Activated T-cell treated with anti-CD3 and anti-CD28 coated beads, Interleukin-2, amount 50 U/mL, for 48 hours (primary cell): ENCODE measurements around the gene PPP6R3.

Experiments
- DNase-seq, 2 experiments: peaks; one replicate each; pipeline ENCODE4 v3.0.0-alpha.2; 2020

PPP6R3 gene

DNA sequence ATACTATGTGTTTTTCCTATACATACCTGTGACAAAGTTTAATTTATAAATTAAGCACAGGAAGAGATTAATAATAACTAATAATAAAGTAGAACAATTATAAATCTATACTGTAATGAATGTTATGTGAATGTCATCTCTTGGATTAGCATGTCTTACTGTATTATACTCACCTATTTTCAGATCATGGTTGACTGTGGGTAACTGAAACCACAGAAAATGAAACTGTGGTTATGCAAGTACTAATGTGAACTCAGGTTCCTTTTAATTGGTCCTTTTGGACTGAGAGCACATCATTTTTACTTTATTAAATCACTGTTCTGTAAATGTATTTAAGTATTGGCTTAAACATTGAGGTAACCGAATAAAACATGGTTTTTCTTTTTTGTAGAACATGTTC, 108.8 kb downstream of the PPP6R3 start:
- no peak for DNase-seq

- no peak for DNase-seq
Observed at GRCh38 chr11:68570691-68571090, 110.1 kb downstream of the PPP6R3 start.

DNA sequence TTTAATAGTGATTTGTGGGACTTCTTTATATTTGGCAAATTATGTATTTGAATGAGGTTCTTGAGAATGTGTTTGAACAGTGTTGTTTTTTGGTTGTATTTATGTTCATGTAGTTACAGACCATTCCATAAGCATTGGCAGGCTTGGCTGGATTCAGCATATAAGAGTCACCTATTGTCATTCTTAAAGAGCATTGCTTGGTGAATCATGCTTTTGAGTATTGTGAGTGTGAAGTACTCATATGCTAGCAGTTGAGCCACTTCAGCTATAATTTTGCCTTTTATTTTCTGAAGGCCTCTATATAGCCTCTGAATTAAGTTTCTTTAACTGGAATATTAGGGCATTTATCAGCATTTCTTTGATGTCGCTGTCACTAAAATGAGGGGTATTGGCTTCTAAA, 113.8 kb downstream of the PPP6R3 start:
- DNase-seq, result no peak

DNA sequence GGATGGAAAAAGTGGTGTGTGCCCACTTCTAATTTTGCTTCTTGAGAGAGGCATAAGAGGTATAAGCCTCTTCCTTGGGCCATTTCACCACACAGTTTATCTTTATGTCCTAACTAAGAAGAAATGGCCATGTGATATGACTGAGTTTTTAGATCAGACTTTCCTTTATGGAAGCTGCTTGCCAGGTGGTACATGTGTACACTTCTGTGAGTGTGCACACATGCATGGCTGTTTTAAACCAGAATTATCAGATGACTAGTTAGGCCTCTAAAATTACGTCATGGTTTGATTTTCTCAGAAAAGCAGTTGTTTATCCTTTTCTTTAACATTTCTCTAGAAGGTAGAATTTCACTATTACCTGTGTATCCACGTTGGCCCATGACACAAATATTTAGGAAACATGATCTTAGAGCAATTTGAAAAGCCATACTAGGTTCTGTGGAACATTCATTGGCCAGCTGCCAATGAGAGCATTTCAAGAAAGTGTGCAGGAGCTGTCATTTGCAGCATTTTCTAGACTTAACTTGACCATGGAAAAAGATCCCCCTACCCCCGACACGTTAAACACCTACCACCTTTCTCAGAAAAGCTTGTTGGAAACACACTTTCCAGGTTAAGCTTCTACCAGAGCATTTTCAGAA, 114.6 kb downstream of the PPP6R3 start:
- no peak for DNase-seq

GRCh38 chr11:68579455-68579854, 118.9 kb downstream of the PPP6R3 start:
- no peak for DNase-seq

DNA sequence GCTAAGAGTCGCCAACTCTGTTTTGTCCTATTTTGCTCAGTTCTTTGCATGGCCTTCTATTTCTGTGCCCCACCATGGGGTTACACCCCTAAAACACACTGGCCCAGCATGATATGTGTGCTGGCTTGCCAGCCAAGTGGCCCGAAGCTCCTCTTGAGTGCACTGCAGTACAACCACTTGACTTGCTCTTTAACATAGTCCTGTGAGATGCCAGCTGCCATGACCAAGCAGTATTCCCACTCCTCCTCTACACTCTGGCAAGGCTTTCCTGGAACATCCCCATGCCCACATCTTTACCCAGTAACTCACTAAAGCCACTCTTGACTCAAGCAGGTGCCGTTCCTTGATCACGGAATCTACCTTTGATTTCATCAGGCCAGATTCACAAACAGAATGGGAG, 120.9 kb downstream of the PPP6R3 start:
- DNase-seq, result no peak

DNA sequence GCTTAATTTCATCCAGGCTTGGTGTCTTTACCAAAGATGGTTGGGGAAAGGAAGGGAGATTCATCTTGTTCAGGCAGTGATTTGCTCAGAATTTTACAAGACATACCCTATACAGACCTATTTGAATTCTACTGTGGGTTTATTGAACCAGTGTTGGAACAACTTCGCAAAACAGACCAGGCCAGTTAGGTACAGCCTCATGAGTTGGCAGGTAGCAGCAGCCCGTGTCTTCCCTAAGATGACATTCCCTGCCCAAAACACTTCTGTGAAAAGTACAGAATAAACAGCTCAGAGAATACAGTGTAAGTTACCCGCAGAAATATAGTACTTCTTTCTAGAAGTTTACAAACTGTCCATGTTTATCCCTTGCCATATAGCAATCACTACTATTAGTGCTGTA, 121.3 kb downstream of the PPP6R3 start:
- DNase-seq, result no peak

DNA sequence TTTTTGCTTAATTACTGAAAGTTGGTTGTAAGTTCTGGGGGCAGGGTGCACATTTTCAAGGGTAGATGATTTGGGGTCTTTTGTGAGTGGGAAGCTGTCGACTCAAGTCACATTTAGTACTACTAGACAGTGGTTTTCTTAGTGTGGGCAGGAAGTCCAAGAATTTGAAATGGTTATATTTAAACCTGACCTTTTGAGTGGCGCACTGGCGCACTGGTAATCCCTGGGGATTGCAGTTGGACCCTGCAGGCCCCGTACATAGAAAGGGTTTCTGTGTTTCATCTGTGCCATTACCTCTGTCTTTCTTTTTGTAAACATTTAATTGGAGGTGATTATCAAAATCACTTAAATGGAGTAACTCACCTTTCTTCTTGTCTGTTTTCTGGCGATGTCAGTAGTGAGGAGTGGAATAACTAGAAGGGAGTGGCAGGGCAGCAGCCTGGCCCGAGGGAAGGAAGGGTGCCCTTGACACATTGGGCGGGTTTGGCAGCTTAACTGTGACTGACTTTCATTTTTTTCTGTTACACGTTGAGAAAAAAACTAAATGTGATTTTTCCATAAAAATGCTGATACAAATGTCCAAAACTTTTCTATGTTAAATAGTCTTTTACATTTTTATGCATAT, 122.0 kb downstream of the PPP6R3 start:
- no peak for DNase-seq

DNA sequence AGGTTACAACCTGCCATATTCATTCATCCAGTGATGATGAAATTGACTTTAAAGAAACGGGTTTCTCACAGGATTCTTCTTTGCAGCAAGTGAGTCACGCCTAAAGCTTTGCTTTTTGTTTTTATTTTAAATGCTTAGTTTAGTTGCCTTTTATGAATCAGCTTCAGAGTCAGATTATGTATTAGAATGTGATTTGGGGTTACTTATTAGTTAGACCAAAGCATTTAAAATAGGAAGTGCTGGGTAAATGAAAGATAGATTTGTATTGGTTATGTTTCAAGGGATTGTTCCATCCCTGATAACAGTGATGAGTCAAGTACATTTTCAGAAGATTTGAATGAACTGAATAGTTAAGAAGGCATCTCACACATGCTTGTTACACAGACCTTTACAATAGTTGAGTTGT, 122.5 kb downstream of the PPP6R3 start:
- no peak for DNase-seq

- peak; percentile 63 to 75 for DNase-seq
Observed at GRCh38 chr11:68584097-68584496, 123.5 kb downstream of the PPP6R3 start.

DNA sequence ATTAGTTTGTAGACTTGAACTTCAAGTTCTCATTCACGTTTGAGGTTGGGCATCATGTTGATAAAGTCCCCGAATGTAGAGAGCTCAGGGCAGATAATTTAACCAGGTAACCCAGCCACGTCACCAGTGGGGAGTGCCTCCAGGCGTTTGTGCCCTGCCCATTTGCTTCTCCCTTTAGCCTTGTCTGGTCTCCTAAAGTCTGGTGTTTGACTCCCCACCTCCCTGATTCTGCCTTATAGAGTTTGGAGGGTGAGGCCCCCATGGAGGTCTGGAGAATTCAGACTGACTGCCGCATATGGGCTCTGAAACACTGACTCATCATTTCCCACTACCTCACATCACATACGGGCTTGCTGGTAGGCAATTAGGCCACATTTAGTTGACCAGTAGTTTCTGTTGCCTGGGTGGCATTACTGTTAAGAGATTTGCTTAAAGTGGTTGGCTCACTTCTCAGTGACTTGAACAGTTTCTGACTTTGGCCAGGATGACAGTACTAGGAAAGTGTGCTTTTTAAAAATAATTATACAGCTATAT, 124.5 kb downstream of the PPP6R3 start:
- DNase-seq, result no peak

DNA sequence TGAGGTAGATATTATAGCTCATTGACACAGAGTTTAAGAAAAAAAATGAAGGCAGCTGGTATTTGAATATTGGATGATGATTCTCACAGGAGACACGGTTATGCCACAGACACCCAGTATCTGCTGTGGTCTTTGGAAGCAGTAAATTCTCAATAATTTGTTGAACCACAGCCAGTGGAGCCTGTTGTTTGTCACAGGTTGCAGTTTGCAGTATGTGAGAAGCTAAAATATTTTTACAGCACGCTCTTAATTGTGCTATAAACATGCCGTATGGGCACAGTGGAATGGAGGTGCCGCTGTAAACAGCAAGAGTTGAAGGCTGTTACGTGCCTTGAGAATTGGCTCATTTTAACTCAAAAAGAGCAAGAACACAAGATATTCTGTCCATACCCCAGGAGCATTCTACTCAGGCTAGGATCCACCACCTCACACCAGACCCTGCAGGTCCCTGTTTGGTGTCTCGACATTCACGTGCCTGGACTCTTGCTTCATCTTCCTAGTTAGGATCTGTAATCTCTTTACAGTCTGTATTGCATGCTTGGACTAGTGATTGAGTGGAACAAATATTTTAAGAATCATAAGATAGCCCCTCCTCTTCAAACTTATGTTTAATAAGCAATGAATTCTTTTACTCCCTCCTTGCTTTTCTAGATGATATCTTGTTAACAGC, 129.1 kb downstream of the PPP6R3 start:
- DNase-seq, result no peak

GRCh38 chr11:68591719-68592118, 131.2 kb downstream of the PPP6R3 start:
- DNase-seq, result no peak

DNA sequence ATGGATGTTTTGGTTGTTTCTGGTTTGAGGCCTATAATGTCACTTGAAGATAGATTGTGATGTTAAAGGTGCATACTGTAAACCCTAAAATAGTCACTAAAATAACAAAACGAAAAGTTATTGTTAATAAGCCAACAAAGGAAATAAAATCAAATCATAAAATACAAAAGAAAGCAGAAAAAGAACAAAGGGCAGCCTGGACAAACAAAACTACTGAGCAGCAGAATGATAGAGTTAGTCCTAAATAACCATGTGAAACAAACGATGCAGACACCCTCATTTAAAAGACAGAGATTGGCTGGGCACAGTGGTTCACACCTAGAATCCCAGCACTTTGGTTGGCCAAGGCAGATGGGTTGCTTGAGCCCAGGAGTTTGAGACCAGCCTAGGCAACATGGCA, 132.9 kb downstream of the PPP6R3 start:
- DNase-seq, result no peak

DNA sequence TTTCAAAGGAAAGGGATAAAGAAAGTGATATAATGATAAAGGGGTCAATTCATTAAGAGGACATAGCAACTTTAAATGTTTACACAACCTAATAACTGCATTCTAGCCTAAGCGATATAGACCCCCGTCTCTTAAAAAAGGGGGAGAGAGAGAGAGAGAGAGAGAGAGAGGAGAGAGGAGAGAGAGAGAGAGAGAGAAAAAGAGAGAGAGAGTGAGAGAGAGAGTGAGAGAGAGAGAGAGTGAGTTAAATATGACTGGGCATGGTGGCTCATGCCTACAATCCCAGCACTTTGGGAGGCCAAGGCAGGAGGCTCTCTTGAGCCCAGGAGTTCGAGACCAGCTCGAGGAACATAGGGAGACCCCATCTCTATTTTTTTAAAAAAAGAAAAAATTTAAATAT, 133.6 kb downstream of the PPP6R3 start:
- DNase-seq, result no peak

DNA sequence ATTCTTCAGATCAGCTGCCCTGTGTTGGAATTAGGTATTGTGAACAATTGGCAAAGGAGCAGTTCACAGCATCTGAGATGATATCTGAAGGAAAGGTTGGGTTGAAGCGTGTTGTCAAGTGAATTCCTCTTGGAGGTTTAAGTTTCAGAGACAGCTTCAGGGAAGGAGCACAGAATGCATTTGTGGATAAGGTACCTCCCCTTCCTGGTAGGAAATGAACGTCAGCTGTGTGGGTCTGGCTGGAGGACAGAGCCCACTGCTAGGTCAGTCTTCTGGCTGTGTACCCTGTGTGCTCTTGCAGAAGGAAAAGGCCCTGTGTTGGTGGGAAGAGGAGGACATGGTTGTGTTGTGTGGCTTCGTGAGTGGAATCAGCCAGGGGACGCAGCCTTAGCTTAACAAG, 135.7 kb downstream of the PPP6R3 start:
- DNase-seq, result no peak

DNA sequence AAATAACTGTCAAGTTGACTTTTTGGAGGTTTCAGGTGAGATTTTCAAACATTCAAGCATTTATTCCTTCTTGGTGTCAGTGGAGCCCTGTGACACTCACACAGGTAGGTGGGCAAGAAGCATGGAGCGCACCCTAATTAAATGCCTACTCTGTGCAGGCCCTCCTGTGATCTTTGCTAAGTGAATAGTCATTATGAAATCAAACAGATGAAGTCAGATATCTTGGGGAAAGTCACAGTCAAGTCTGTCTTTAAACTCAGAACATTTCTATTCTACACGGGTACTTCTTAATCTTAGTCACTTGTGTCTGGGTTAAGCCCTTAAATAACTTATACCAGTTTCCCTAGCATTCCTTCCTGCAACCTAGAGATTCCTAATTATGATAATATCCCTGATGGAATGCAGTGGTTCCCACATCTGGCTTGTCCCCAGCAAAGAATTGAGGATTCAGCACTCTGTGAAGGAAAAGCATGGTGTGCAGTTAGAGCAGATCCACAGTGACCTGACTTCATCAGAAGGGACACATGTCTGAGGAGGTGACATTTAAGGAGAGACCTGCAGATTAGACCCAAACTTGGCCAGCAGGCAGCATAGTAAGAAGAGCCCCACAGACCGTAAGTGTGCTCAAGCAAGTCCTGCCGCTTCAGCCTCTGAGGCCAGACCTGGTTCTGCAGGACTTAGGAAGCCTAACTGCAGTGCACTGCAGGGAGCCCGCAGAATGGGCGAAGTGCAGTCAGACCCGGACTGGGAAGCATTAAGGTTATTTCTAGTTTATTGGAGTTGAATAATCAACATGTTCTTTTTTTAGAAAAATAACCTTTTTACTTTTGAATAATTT, 138.5 kb downstream of the PPP6R3 start:
- no peak for DNase-seq

GRCh38 chr11:68601147-68601546, 140.6 kb downstream of the PPP6R3 start:
- DNase-seq, result no peak

DNA sequence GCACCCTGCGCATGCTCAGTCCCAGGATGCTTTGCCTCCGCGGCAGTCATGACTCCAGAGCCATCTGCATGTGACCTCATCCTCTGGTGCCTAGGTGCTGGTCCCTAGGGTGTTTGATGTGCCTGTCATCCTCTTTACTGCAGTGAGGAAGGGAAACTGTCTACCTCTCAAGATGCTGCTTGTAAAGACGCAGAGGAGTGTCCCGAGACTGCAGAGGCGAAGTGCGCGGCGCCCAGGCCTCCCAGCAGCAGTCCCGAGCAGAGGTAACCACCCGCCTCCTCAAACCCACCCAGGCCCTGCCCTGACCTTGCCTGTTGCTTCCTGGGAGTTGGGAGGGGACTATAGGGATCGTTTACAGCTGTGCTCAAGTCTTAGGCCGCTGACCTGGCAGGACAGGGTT, 149.2 kb downstream of the PPP6R3 start:
- DNase-seq, result no peak

GRCh38 chr11:68610452-68611116, 150.0 kb downstream of the PPP6R3 start:
- no peak for DNase-seq

DNA sequence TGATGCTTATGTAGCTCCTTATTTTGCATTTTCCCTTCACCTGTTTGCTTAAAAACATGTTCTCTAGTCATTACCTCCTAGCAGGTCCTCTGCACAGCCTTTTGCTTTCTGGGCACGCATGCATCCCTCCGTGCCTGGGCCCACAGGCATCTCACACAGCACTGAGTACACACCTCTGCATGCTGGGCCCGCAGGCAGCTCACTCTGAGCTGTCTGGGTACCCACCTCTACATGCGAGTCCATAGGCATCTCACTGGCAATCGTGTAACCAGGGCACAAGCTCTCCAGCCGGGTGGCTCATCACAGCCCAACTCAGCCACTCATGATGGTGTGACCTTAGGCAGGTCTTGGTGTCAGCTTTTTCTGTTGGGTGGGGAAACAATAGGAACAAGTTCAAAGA, 155.1 kb downstream of the PPP6R3 start:
- no peak for DNase-seq

DNA sequence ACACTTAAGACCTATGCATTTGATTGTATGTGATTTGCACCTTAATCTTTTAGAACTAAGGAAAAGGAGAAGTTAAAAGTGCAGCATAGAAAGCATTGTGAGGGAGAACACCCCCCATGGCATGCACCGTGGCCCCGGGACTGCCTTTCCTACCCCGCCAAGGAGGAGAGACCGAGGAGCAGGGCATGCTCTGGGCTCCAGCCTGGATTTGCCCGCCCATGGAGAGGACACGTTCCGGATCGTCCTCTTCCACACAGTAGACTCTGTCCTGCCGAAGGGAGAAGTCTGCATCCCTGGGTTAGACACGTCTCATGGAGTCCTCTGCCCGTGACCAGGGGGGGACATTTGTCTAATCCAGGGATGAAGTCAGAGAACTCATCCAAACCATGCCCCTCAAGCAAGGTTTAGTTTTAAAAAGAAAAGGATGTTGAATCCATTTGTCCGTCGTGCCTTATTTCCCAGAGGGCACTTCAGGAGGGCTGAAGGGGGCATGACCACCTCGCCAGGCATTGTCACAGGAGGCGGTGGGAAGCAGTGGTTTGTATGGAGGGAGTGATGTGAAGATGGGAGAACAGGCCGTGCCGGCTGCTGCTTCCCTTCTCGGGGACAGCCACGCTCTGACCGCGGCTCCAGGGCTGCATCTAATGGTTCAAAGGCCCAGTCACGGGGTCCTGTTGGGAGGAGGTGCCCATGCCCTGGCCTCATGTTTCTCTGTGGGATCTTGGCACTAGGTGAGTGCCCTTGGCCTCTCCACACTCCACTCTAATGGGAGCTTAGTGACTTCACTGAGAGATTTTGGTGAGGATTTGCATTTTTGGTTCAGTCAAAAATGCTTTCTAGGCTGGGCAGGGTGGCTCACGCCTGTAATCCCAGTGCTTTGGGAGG, 157.6 kb downstream of the PPP6R3 start:
- no peak for DNase-seq
